ENCODE data around the gene ARTN.

ARTN gene

GRCh38 chr1:43978551-43979260 lies 45.1 kb downstream of the ARTN start, which contains the start of gene B4GALT2:
Gene B4GALT2 (plus strand): TSS chr1:43979210. CDS start chr1:43981161, 1,951 bp downstream.
- peak within 1 kb of the TSS; percentile 76 for H3K27ac ChIP-seq
- TF ChIP-seq CTCF (conservative IDR thresholded peaks at IDR 0.05) (no peak), ZFX (IDR thresholded peaks at IDR 0.05) (no peak)

GRCh38 chr1:43979261-43979527 lies 45.6 kb downstream of the ARTN start:
- TF ChIP-seq CTCF (conservative IDR thresholded peaks at IDR 0.05) (no peak), ZFX (IDR thresholded peaks at IDR 0.05) (no peak)
- H3K27ac ChIP-seq = peak overlapping the region; percentile 76

GRCh38 chr1:43979528-43980254 lies 46.1 kb downstream of the ARTN start:
- TF ChIP-seq CTCF (conservative IDR thresholded peaks at IDR 0.05) (no peak), ZFX (IDR thresholded peaks at IDR 0.05) (peak; percentile 52; the same call in 1 of the 2 replicates)
- H3K27ac ChIP-seq = peak overlapping the region; percentile 76

GRCh38 chr1:43980255-43981134 lies 46.9 kb downstream of the ARTN start:
- H3K27ac ChIP-seq = peak overlapping the region; percentile 76
- TF ChIP-seq CTCF (conservative IDR thresholded peaks at IDR 0.05) = no peak
- TF ChIP-seq ZFX (IDR thresholded peaks at IDR 0.05) = no peak

GRCh38 chr1:43981135-43981491 lies 47.5 kb downstream of the ARTN start:
- no peak overlapping the region for H3K27ac ChIP-seq
- TF ChIP-seq ZFX (IDR thresholded peaks at IDR 0.05) (no peak), CTCF (conservative IDR thresholded peaks at IDR 0.05) (no peak)

GRCh38 chr1:43981636-43982035 lies 48.0 kb downstream of the ARTN start:
- no peak for TF ChIP-seq CTCF (conservative IDR thresholded peaks at IDR 0.05)
- TF ChIP-seq ZFX (IDR thresholded peaks at IDR 0.05) = no peak
- no peak overlapping the region for H3K27ac ChIP-seq

GRCh38 chr1:43982241-43982640 lies 48.6 kb downstream of the ARTN start:
- no peak for TF ChIP-seq CTCF (conservative IDR thresholded peaks at IDR 0.05)
- no peak overlapping the region for H3K27ac ChIP-seq
